Stimulated activated CD4-positive, alpha-beta T cell treated with anti-CD3 and anti-CD28 coated beads, Interleukin-4, amount 100 ng/mL, for 24 hours (primary cell): Measurements from ENCODE around the gene NTSR2.

Experiments used
- DNase-seq: peaks from one replicate; pipeline ENCODE4 v3.0.0-alpha.2; 2020

Gene NTSR2

GRCh38 chr2:11657195-11657594 is 12.8 kb downstream of the NTSR2 start:
- DNase-seq = no peak

DNA sequence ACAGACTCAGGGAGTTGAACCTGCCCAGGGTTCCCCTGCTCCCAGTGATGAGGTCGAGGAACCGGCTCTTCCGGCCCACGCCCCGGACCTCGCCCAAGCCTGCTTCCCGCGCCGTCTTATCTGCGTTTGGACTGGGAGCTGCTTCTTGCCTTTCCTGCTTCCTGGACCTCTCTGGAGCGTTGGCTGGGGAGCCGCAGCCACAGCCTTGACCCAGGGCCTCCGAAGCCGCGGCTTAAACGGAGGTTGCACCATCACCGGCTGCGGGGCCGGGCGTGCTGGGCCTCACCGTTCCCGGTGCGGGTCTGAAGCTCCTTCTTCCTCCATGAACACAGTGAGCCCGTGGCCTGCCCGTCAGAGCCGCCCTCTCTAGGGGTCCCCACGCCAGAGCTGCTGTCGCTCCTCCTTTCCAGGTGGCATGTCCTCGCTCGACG is 13.3 kb downstream of the NTSR2 start:
- no peak for DNase-seq

- no peak for DNase-seq
Measured at GRCh38 chr2:11656252-11656651, 13.7 kb downstream of the NTSR2 start.

- no peak for DNase-seq
Measured at GRCh38 chr2:11655495-11655894, 14.5 kb downstream of the NTSR2 start.

DNA sequence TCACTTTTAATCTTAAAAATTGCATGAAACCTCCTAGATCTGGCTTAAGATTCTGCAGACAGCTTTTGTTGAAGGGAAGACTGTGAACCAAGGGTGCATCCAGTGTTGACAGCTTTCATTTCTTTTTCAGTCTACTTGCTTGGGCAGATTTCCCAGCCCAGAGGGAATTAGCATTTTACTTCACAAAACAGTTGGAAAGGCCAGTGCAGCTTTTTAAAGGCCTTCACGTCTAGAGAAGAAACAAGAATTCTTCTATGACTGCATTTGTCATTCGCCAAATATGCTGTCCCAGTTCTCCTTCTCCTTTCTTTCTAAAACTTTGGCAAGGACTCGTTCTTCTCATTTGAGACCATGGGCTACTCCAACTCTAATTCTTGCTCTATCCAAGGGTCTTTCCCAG is 17.4 kb downstream of the NTSR2 start:
- no peak for DNase-seq

- DNase-seq = no peak
Measured at GRCh38 chr2:11651856-11652548, 18.0 kb downstream of the NTSR2 start.

DNA sequence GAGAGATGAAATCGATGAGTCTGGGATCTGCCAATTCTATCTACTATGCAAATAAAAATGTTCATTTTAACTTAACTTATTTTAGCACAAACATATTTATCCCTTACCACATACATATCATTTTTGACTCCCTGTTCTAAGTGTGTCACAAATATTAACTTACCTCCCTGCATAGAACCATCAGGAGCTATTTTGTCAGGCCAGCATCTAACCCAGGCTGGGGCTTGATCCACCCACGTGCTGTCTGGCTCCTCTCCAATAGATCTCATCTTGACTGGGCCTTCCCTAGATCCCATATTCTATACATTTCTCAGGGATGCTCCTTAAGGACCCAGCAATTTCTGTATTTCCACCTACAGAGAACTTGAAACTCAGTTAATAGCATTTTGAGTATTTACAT is 20.9 kb downstream of the NTSR2 start:
- DNase-seq = no peak

DNA sequence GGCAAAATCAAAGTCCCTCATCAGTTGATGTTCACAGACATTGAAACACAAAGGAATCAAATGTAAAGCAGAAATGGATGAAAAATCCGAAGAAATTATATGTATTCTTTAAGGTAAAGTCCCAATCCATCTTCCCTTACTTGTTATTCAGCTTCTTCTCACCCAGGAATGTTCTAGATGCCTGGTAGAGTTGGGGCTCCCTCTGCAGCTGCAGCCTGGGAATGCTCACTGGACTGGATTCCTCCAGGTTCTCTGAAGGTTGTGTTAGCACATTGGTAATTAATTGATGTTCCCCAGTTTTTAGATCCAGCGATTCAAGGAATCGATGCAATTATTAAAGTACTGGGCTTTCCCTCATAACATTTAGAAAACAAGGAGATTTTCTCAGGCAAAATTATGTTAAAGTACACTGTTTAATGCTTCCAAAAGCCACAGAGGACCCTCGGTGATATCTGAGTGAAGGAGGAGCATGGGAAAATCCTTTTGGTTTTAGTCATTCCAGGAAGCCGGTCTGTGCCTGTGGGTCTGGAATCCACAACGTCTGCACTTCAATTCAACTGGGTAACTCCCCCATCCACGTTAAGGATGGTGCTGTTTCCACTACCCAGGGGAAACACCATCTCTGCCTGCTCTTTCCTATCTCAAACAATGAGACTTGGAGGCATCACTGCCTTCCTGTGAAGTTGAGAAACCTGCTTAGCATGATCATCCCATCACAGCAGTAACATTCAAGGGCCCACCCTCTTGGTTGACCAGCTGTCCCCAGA is 22.0 kb downstream of the NTSR2 start:
- no peak for DNase-seq

- no peak for DNase-seq
Measured at GRCh38 chr2:11646530-11646929, 23.5 kb downstream of the NTSR2 start.

DNA sequence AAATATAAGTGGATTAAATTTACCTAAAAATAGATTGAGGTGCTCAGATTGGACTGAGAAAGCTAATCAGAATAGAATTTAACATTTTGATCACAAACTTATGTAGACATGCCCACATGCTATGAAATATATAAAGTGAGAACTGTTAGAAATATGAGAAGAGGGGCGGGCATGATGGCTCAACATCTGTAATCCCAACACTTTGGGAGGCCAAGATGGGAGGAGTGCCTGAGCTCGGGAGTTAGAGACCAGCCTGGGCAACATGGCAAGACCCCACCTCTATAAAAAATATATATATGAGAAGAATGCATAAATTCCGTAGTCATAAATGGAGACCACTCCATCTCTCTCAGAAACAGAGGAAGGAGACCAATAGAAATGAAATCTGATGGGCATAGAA is 25.7 kb downstream of the NTSR2 start:
- no peak for DNase-seq

DNA sequence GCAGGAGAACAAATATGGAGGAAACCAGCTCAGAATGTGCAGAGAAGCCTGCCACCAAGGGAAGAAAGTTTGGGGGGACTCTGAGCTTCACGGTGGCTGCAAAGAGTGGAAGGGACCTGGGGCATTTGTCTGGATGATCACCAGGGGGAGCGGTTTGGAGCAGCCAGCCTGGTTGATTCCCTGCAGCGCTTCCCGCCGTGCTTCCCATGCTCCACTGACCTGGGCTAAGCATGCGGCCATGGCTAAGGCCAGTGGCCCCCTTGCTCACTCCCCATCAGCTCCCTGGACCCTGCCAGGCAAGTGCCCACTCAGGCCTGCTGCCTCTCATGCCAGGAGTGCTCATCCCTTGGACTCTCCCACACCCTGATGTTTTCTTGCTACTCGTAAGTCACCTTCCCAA is 27.0 kb downstream of the NTSR2 start:
- no peak for DNase-seq

GRCh38 chr2:11640132-11640531 is 29.9 kb downstream of the NTSR2 start:
- DNase-seq = no peak

- no peak for DNase-seq
Measured at GRCh38 chr2:11639503-11639902, 30.5 kb downstream of the NTSR2 start.

GRCh38 chr2:11637546-11637945 is 32.4 kb downstream of the NTSR2 start:
- DNase-seq = no peak

DNA sequence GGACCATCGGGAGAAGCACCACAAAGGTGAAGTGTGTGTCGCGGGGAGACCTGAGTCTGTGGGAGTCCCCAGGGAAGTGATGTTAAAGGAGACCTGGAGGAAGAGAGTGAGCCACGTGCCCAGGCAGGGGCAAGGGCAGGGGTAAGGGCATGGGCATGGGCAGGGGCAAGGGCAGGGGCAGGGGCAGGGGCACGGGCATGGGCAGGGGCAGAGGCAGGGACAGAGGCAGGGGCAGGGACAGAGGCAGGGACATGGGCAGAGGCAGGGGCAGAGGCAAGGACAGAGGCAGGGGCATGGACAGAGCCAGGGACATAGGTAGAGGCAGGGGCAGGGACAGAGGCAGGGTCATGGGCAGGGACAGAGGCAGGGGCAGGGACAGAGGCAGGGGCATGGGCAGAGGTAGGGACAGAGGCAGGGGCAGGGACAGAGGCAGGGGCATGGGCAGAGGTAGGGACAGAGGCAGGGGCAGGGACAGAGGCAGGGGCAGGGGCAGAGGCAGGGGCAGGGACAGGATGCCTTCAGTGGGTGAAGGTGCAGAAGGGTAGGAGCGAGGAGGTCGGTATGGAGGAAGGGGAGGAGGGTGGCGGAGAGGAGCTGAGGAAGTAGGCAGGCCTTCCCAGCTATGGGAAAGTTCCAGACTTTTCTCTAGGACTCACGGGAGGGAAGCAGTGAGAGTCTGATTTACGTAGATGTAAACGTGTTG is 33.3 kb downstream of the NTSR2 start:
- no peak for DNase-seq

- DNase-seq = no peak
Measured at GRCh38 chr2:11635141-11635540, 34.9 kb downstream of the NTSR2 start.

- DNase-seq = no peak
Measured at GRCh38 chr2:11634584-11634983, 35.4 kb downstream of the NTSR2 start.

GRCh38 chr2:11633923-11634478 is 36.0 kb downstream of the NTSR2 start:
- DNase-seq = no peak

- DNase-seq = no peak
Measured at GRCh38 chr2:11631462-11631861, 38.5 kb downstream of the NTSR2 start.

DNA sequence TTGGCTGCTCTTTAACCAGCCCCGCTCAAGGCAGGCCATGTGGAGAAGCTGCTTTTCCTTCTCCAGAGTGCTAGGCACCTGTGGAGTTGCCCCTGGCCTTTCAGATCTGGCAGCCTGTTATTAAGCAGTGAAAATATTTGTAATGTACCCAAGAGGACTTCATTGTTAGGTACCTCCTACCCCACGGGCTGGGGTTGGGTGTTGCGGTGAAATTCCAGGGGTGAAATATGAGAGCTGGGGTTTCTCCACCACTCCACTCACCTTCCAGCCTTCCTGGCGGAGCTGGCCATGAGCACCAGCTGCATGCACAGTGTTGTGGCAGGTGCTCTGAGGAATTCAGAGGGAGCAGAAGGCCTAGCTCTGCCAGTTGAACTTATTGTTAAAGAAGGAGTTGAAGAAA is 39.1 kb downstream of the NTSR2 start:
- DNase-seq = no peak

DNA sequence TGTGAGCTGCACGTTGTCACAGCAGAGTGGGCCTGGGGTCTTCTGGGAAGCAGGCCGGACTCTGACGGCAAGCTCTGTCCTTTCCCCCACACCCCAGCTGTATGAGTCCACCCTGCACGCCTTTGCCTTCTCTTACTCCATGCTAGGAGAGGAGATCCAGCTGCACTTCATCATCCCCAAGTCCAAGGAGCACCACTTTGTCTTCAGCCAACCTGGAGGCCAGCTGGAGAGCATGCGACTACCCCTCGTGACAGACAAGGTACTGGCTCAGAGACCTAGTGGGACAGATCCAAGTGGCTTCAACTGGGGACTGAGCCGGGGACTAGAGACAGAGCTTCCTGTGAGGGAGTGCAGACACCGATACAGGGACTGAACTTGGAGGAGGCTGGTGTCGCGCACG is 40.1 kb downstream of the NTSR2 start:
- no peak for DNase-seq

- no peak for DNase-seq
Measured at GRCh38 chr2:11629215-11629614, 40.8 kb downstream of the NTSR2 start.

DNA sequence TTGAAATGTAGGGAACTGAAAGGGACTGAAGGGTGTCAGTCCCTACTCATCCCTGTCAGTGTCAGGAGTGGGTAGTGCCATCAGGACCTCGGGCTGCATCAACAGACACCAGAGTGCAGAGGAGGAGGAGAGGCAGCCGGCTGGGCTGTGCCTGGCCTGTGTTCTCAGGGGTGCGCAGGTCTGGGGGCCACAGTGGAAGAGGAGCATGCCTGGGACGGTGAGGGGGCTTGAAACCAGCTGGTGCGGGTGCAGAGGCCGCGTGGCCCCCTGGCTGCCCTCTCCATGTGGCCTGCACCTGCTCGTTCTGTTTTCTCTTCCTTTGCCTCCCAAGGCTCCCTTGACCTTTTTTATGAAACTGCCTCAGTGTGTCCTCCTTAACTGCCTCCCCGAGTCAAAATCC is 41.3 kb downstream of the NTSR2 start:
- DNase-seq = no peak

GRCh38 chr2:11625671-11626070 is 44.3 kb downstream of the NTSR2 start:
- DNase-seq = no peak
